HT1080 (cell line): ENCODE measurements around the gene ARHGEF18. TPM values are rescaled to one million over a fixed set of nuclear protein-coding genes. Genes with fewer than 3 reads are reported as not detected.
A peak's percentile ranks its signal among the peaks of the same experiment; 100 is the strongest.
"Not testable (repeated sequence)": the region's sequence is repeated elsewhere in the genome, so short reads cannot be mapped to it uniquely, and the experiment has no call there.

Experiments used
- DNase-seq: peaks from one replicate; pipeline ENCODE4 v3.0.0-alpha.2; 2015; ENCODE audit warnings: low read depth
- polyA plus RNA-seq, 2 experiments: library from polyadenylated mRNA; depleted of rRNA; stranded (reverse); fragments of >200 nt; gene quantifications; 2 replicates each; pipeline ENCODE4 v1.2.3, GENCODE V29; 2015
- total RNA-seq: library from RNA; depleted of rRNA; stranded (reverse); fragments of >200 nt; shearing (Covaris generic); gene quantifications from 2 replicates; pipeline ENCODE4 v1.2.3, GENCODE V29; 2014; rRNA removed

Gene ARHGEF18
- 20.5 and 20.7 TPM in 2 replicates for total RNA-seq
- 15.0 and 17.3 TPM in 2 replicates for polyA plus RNA-seq (2015; cell fraction: cytosol; rRNA removed)
- polyA plus RNA-seq (2015; cell fraction: nucleus; rRNA removed), result 22.2 and 23.3 TPM in 2 replicates

- no peak for DNase-seq
These were observed at the start of gene ARHGEF18 for GRCh38 chr19:7348587-7349230. ARHGEF18 (plus strand) TSS chr19:7348937; CDS start chr19:7362891, 13,954 bp downstream.

- no peak for DNase-seq
These were observed 47.2 kb upstream of the ARHGEF18 start for GRCh38 chr19:7301525-7301924.

GRCh38 chr19:7303470-7303869 lies 45.3 kb upstream of the ARHGEF18 start:
- DNase-seq, result no peak

GRCh38 chr19:7304200-7304599 lies 44.5 kb upstream of the ARHGEF18 start:
- DNase-seq, result no peak

- DNase-seq, result no peak
These were observed 41.0 kb upstream of the ARHGEF18 start for GRCh38 chr19:7307590-7308218.

- DNase-seq, result not testable (repeated sequence)
These were observed 40.4 kb upstream of the ARHGEF18 start for GRCh38 chr19:7308327-7308726.

- DNase-seq, result no peak
These were observed 36.8 kb upstream of the ARHGEF18 start for GRCh38 chr19:7311911-7312310.

- no peak for DNase-seq
These were observed 35.9 kb upstream of the ARHGEF18 start for GRCh38 chr19:7312816-7313215.

- DNase-seq, result no peak
These were observed 30.6 kb upstream of the ARHGEF18 start for GRCh38 chr19:7318176-7318575.

- peak; percentile 17 for DNase-seq
These were observed 22.4 kb upstream of the ARHGEF18 start for GRCh38 chr19:7326105-7326877.

GRCh38 chr19:7327802-7328201 lies 20.9 kb upstream of the ARHGEF18 start:
- DNase-seq, result no peak

- DNase-seq, result no peak
These were observed 20.1 kb upstream of the ARHGEF18 start for GRCh38 chr19:7328647-7329046.

- DNase-seq, result no peak
These were observed 17.3 kb upstream of the ARHGEF18 start for GRCh38 chr19:7331446-7331845.

GRCh38 chr19:7333198-7334118 lies 15.3 kb upstream of the ARHGEF18 start:
- no peak for DNase-seq

- DNase-seq, result no peak
These were observed 12.3 kb upstream of the ARHGEF18 start for GRCh38 chr19:7336321-7336973.

- no peak for DNase-seq
These were observed 11.2 kb upstream of the ARHGEF18 start for GRCh38 chr19:7337380-7338194.

- DNase-seq, result peak; percentile 68
These were observed 7.5 kb upstream of the ARHGEF18 start for GRCh38 chr19:7340959-7341837.

GRCh38 chr19:7342143-7342542 lies 6.6 kb upstream of the ARHGEF18 start:
- no peak for DNase-seq
